Measurements from ENCODE around the gene FNBP1.

DNA sequence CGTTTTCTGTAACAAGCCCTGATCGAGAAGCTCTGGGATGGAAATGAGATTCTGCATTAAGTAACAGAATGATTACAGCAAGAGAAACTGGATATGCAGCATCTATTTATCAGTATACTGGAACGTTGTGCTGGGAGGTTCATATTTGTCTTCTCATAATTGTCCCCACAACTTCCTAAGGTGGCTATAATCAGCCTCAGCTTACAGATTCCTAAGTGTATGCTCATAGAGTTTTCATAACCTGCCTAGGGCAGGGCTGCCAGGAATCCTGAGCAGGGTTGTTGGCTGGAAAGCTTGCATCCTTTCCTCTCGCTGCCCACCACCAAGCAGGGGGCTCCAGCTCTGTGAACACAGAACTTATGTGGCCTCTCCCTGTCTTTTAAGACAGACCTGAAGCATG, 70.2 kb downstream of the FNBP1 start:
- TF ChIP-seq, protein P1, sequence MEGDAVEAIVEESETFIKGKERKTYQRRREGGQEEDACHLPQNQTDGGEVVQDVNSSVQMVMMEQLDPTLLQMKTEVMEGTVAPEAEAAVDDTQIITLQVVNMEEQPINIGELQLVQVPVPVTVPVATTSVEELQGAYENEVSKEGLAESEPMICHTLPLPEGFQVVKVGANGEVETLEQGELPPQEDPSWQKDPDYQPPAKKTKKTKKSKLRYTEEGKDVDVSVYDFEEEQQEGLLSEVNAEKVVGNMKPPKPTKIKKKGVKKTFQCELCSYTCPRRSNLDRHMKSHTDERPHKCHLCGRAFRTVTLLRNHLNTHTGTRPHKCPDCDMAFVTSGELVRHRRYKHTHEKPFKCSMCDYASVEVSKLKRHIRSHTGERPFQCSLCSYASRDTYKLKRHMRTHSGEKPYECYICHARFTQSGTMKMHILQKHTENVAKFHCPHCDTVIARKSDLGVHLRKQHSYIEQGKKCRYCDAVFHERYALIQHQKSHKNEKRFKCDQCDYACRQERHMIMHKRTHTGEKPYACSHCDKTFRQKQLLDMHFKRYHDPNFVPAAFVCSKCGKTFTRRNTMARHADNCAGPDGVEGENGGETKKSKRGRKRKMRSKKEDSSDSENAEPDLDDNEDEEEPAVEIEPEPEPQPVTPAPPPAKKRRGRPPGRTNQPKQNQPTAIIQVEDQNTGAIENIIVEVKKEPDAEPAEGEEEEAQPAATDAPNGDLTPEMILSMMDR (IDR thresholded peaks at IDR 0.05) = no peak
- no peak for TF ChIP-seq POLR2A (IDR thresholded peaks at IDR 0.05)
